Stimulated activated CD8-positive, alpha-beta memory T cell treated with anti-CD3 and anti-CD28 coated beads, Interleukin-15, amount 100 ng/mL, for 24 hours (primary cell): ENCODE data around the gene GID8.

Source experiments
- DNase-seq: peaks from one replicate; pipeline ENCODE4 v3.0.0-alpha.2; 2020; ENCODE audit warnings: low read depth

Gene GID8

GRCh38 chr20:62902926-62903615 is 34.9 kb upstream of the GID8 start:
- DNase-seq = no peak

- DNase-seq = no peak
Observed at GRCh38 chr20:62905536-62906117, 32.3 kb upstream of the GID8 start.

GRCh38 chr20:62906209-62906608 is 31.7 kb upstream of the GID8 start:
- no peak for DNase-seq

- DNase-seq = no peak
Observed at GRCh38 chr20:62906647-62907375, 31.1 kb upstream of the GID8 start.

- DNase-seq = no peak
Observed at GRCh38 chr20:62907384-62908317, 30.3 kb upstream of the GID8 start.

GRCh38 chr20:62908971-62909791 is 28.8 kb upstream of the GID8 start:
- DNase-seq = no peak

GRCh38 chr20:62910217-62910766 is 27.7 kb upstream of the GID8 start:
- no peak for DNase-seq

- no peak for DNase-seq
Observed at GRCh38 chr20:62910777-62911497, 27.0 kb upstream of the GID8 start.

GRCh38 chr20:62911701-62912280 is 26.2 kb upstream of the GID8 start:
- no peak for DNase-seq

- no peak for DNase-seq
Observed at GRCh38 chr20:62913043-62913630, 24.8 kb upstream of the GID8 start.

GRCh38 chr20:62914436-62914835 is 23.5 kb upstream of the GID8 start:
- DNase-seq = no peak

GRCh38 chr20:62914970-62915457 is 22.9 kb upstream of the GID8 start:
- DNase-seq = no peak

GRCh38 chr20:62916703-62917476 is 21.1 kb upstream of the GID8 start:
- no peak for DNase-seq

- no peak for DNase-seq
Observed at GRCh38 chr20:62917720-62918119, 20.2 kb upstream of the GID8 start.

- no peak for DNase-seq
Observed at GRCh38 chr20:62918147-62918546, 19.8 kb upstream of the GID8 start.

GRCh38 chr20:62918831-62919230 is 19.1 kb upstream of the GID8 start:
- DNase-seq = no peak

- no peak for DNase-seq
Observed at GRCh38 chr20:62920039-62920645, 17.8 kb upstream of the GID8 start.

GRCh38 chr20:62921119-62921687 is 16.7 kb upstream of the GID8 start:
- no peak for DNase-seq
